Fibroblast of peridontal ligament (primary cell): ENCODE results near the gene GSTM4.

Source experiments
- DNase-seq: peaks from one replicate; pipeline ENCODE4 v3.0.0-alpha.2; 2010; ENCODE audit errors: extremely low read depth

Gene GSTM4

DNA sequence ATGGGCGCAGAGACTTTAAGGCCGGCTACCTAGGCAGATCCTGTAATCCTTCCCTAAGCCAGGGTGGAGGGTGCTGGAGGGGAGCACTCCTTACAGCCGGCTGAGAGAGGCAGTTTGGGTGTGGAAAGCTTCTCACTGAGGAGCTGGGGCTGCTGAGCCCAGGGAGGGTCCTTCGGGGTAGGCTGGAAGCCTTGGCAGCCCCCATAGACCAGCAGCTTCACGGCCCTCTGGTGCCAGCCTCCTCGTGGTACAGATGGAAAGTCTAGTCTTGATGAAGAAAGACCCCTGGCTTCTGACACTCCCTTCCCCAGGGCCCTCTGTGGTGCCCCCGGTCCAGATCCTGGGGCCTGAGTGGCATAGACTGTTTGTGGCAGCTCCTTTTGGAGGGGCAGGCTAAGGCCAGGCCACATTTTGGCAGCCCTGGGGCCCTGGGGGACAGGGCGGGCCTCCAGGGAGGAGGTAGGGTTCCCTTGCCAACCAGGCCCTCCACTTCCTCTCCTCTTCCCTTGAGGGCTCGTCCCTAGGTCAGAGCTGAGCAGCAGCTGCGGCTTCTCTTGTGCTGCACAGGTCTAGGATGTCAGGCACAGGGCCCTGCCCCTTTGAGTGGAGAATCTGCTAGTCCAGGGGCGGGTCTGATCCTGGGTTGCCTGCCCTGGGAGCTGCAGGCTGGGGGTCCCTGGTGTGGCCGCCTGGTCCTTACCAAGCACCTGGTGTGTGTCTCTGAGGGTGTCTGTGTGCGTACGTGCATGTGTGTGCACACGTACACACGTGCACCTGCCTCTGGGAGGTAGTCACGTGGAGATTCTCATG, 31.5 kb upstream of the GSTM4 start:
- no peak for DNase-seq

DNA sequence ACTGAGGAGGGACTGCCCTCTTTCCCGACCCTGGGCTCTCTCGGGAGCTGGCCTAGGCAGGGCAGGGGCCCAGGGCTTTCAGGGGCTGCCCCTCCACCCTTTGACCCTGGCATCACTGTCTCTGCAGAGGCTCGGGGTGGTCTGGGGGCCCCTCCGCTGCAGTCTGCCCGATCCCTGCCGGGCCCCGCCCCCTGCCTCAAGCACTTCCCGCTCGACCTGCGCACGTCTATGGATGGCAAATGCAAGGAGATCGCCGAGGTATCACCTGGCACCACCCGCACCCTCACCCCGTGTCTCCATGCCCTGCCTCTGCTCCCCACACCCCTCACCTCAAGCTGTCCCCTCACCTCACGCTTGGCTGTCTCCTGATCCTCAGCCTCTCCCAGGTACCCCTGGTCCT, 30.7 kb upstream of the GSTM4 start:
- no peak for DNase-seq

DNA sequence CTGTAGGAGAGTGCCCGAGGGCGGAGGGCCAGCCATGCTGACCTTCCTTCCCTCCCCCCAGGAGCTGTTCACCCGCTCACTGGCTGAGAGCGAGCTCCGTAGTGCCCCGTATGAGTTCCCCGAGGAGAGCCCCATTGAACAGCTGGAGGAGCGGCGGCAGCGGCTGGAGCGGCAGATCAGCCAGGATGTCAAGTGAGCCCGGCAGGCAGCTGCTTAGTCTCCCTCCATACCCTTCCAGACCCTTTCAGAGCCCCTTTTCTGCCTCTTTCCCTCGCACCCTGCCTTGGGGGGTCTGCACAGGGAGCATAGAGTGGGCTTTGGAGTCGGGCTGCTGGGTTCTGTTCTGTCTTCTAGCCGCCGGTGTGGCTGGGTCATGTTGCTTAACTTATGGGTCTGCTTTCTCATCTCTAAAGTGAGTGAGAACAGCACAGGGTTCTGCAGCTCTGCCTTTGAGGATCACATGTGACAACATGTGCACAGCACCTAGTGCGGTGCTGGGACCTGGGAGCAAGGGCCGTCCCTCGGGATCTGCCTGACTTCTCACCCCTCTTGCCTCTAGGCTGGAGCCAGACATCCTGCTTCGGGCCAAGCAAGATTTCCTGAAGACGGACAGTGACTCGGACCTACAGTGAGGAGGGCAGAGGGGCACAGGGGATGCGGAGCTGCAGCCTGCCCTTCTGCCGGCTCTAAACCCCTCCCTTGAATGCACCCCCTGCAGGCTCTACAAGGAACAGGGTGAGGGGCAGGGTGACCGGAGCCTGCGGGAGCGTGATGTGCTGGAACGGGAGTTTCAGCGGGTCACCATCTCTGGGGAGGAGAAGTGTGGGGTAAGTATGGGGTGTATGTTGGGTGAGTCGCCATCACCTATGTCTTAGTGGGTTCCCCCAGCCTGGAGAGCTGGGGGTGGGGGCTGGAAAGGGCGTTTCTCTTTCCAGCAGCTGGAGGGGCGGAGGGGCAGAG, 30.0 kb upstream of the GSTM4 start:
- no peak for DNase-seq

DNA sequence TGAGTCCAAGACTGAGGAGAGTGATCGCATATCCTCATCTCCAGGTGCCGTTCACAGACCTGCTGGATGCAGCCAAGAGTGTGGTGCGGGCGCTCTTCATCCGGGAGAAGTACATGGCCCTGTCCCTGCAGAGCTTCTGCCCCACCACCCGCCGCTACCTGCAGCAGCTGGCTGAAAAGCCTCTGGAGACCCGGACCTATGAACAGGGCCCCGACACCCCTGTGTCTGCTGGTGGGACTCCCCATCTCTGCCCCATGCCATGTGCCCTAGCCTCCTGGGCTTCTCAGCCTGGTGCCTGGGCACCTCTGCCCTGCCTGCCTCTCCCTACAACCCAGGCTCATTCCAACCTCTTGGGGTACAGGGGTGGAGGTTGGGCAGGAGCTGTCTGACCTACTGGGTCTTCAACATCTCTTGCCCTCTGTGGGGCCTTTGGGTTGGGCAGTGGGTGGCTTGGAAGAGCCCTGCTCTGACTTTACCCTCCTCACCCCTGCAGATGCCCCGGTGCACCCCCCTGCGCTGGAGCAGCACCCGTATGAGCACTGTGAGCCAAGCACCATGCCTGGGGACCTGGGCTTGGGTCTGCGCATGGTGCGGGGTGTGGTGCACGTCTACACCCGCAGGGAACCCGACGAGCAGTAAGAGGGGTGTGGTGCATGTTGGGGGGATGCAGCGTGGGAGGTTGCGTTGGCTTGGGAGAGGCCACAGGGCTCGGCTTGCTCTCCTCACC, 29.1 kb upstream of the GSTM4 start:
- DNase-seq = no peak

DNA sequence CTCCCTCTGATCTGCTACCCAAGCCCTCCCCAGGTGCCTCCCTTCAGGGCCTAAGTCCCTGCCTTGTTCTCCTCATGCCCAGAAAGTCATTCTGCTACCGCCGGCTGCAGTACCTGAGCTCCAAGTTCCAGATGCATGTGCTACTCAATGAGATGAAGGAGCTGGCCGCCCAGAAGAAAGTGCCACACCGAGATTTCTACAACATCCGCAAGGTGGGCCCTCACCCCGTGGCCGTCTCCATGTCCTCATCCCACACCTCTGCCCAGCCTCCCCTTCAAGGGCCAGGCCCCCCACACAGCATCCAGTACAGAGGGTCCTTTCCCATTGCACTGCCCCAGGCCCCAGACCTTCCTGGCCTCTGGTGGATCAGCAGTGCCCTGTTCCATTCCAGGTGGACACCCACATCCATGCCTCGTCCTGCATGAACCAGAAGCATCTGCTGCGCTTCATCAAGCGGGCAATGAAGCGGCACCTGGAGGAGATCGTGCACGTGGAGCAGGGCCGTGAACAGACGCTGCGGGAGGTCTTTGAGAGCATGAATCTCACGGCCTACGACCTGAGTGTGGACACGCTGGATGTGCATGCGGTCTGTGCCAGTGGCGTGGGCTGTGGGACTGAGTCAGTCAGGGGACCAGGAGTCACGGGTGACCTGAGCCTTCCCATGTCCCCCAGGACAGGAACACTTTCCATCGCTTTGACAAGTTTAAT, 28.1 kb upstream of the GSTM4 start:
- no peak for DNase-seq

DNA sequence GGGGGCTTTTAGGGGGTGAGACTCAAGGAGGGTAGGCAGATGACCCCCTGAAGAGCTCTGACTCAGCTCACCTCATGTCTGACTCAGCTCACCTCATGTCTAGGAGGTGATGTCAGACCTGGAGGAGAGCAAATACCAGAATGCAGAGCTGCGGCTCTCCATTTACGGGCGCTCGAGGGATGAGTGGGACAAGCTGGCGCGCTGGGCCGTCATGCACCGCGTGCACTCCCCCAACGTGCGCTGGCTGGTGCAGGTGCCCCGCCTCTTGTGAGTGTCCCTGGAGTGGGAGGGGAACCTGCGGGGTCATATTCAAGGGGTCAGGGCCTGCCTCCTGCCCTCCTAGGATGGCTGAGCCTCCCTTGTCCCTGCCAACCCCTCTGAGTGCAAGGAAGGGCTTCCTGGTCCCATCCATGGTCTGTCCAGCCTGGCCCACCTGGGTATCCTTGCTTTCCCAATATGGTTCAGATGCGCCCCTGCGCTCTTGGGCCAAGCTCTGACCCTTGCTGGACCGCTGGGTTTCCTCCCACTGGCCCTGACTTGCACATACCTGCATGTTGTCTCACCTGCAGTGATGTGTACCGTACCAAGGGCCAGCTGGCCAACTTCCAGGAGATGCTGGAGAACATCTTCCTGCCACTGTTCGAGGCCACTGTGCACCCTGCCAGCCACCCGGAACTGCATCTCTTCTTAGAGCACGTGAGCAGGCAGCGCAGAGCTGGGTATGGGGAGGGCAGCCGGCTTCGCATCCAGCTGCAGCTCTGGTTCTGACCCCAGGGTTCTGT, 27.2 kb upstream of the GSTM4 start:
- no peak for DNase-seq

DNA sequence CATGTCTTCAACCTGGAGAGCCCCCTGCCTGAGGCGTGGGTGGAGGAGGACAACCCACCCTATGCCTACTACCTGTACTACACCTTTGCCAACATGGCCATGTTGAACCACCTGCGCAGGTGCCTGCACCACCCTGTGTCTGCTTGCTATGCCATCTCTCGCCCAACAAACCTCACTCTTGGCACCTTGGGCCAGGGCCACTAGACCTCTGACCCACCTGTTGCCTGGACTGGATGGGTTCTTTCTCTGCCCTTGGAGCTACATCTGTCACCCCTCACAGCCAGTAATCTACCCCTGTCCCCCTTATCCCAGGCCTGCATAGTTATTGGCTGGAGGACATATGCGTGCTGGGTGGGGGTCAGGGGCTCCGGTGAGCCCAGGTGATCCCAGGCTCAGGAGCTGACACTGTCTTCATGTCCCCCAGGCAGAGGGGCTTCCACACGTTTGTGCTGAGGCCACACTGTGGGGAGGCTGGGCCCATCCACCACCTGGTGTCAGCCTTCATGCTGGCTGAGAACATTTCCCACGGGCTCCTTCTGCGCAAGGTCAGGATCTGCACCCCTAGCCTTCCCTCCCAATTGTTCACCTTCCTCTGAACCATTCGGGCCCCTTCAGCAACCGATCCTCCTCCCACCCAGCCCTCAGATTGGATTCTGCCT, 26.4 kb upstream of the GSTM4 start:
- no peak for DNase-seq

DNA sequence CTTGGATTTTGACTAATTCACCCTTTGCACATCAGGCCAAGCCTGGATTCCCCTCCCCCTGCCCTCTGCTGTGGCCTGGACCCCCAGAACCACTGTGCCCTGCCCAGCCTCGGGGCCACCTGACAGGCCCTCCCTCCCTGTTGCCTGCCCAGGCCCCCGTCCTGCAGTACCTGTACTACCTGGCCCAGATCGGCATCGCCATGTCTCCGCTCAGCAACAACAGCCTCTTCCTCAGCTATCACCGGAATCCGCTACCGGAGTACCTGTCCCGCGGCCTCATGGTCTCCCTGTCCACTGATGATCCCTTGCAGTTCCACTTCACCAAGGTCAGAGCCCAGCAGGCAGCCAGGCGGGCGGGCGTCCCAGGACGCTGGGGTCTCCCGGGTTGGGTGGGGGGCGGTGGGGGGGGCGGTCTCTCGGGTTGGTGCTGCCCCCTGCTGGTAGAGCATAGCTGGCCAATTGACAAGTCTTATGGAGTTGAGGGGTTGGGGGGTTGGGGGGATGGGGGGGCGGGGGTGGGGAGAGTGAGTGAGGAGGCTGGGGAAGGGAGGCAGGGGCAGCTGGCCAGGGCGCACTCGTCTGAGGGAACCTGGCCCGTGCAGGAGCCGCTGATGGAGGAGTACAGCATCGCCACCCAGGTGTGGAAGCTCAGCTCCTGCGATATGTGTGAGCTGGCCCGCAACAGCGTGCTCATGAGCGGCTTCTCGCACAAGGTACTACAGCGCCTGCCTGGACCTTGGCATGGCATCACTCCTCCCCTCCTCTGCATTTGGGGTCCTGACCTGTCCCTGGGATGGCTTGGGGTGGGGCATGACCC, 25.6 kb upstream of the GSTM4 start:
- no peak for DNase-seq

DNA sequence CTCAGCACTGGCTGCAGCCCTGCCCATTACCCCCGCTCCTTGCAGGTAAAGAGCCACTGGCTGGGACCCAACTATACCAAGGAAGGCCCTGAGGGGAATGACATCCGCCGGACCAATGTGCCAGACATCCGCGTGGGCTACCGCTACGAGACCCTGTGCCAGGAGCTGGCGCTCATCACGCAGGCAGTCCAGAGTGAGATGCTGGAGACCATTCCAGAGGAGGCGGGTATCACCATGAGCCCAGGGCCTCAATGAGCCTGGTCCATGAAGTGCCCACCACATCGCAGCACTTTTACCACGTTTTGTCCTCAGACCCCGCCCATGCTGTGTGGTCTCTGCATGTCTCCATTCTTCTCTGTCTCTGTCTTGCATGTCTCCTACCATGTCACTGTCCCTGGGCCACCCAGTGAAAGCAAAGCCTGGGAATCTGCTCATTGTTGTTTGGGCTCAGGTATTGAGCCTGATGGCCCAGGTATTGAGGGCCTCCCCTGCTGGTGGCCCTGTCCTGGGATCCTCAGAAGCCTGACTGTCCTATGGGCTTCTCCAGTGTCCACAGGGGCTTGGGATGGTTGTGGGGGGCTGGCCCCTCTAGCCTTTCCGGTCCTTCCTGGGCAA, 24.9 kb upstream of the GSTM4 start:
- DNase-seq = no peak

DNA sequence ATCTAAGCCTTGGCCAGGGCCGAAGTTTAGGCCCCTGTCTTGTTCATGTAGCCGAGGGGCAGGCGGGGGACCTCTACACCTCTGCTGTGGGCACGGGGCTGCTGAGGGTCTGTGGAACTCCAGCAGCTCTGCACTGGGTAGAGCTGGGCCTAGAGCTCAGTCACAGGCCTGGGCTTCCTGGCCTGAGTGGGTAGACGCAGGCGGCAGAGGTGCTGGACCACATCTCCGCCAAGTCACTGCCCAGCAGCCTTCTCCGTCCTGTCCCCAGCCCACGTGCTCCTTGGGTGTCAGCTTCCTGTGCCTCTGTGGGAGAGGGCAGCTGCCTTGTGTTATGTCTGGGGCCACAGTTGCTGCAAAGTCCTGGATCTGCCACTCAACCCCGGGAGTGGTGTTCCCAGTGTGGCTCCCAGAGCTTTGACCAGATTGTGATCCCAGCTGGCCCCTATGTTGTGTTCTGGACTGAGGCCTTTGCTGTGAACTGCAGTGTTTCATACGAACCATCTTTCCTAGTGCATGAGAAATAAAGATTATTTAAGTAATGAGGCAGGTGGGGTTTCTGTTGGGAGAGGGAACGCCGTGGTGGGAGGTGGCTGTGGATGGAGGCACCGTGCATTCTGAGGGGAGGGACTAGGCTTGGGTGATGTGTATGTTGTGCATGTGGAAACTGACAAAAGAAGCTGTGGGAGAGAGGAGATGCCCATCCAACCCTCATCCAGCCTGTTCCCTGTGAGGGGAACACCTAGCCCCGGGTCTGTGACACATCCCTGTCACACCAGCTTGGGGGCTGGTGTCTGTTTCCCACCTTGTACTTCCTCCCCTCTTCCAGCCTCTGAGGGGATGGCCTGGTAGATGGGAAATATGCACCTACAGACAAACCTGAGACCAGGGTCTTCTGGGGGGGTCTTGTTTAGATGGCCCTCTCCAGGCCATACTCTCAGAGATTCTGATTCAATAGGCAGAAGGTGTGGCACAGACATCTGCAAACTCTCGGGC, 24.1 kb upstream of the GSTM4 start:
- DNase-seq = no peak

DNA sequence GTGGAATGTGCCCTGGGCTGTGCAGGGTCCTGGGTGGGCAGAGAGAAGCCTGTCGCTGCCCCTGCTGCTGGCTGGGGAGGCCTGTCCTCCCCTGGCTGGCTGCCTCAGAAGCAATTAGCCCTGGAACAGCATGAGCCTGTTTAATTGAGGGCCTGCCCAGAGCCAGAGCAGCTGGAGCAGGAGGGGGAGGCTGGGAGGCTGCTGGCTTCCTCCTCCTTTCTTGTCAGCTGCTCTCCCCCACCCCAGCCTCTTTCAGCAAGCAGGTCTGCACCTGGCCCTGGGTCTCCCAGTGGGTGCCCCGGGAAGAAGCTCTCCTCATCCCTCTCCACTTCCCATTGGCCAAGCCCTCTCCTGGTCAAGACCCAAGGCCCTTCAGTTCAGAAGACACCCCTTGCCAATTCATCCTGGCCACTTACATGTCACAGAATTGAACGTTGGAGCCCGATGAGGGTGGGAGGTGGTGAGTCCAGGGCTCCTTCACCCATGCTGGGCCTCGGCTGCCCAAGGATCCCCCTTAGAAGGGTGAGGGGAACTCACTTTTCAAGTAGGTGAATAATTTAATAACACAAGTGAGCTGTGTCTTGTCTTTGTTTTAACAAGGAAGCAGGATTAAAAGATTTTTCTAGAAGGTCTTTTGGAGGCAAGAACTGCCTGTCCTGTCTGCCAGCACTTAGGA, 23.1 kb upstream of the GSTM4 start:
- no peak for DNase-seq

DNA sequence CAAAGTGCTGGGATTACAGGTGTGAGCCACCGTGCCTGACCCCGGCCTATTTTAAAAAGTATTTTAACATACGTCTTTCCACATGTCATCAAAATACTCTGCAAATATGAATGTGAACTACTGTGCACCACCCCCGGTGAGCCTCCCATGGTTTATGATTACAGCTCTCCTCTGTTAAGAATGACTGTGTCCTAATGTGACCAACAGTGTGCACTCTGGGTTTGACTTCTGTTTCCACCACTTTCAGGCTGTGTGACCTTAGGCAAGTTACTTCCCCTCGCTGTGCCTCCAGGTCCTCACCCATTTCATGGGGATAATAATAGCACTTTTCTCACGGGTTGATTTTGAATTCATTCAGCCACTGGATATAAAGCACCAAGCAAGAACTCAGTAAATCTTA, 21.6 kb upstream of the GSTM4 start:
- no peak for DNase-seq

DNA sequence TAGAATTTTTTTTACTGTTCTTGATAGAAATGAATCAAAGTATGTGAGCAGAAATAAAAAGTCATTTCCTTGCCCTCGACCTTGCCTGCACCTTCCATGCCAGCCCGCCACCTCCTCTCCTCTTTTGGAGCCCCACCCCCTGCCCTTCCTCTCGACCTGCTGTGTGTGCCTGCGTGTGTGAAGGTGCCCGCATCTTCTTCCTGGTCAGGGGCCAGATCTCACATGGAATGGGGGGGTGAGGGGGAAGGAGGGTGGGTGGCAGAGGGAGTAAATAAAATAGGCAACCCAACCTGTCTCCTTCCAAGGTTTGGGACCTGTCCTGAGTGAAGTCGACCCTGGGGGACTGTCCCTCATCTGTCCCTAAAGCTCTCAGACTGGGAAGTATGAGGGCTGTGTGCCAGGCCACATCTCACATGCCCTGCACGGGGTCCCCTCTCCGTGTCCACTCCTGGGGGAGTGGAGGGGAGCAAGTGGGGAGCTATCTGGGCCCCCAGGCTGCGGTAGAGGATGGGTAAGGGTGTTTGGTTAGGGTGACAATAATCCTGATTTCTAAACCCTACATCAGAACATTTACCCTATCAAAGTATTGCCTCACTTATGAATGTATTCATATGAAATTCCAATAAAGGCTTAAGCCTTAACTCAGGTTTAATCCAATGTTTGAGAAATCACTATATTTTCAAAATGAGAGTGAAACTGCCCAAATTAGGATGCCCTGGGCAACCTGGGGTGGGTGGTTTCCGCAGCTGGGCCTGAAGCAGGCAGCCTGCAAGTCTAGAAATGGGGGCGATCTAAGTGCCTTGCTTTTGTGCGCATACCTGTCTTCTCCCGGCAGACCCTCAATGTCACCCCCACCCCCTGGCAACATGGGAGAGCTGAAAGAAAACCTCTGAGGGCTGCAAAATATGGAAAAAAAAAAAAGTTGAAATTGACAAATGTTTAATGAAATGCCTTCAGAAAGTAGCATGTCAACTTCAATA, 20.8 kb upstream of the GSTM4 start:
- no peak for DNase-seq

DNA sequence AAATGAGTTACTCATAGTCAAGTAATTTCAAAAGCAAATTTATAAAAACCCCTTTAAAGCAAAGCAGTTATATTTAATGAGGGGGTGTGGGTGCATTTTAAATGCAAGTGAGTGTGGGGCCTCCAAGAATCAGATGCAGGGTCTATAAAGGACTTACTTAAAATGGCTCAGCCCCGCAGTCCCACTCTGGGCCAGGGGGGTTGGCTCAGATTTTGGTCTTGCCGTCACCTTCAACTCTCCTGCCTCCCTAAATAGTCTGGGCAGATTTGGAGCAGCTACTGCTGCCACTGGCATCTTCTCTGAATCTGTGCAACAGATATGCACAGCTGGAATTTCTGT, 20.1 kb upstream of the GSTM4 start:
- DNase-seq = no peak

DNA sequence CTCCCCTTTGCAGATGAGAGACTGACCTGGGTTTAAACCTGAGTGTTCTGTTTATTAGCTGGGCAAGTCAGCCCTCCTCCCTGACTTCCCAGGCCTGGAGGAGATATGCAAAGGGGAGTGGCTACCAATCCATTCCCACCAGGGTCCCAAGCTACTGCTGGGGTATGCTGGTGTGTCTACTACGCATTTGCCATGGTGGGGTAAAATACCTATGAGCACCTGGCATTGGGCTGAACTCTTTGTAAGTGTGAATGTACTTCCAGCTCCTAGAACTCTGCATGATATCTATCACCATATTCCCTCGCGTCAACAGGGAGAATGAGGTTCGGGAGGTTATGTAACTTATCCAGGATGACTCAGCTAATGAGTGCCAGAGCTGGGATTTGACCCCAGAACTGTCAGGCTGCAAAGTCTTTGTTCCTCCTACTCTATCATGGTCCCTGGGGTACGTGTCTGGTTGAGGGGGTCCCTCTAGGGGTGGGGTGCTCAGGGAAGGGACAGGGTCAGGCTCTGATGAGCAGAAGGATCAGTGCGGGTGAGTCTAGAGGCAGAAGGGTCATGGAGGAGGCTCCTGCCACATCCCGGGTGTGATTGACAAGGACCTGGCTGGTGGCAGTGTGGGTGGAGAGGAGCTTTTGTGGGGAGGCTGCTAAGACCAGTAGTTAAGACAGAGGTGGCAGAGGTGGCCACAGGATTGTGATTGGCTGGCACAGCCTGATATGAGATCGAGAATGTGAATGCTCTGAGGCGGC, 19.5 kb upstream of the GSTM4 start:
- peak; percentile 81 for DNase-seq
